Fibroblast of gingiva (primary cell): Measurements from ENCODE around the gene MUC5B.
"Not testable (repeated sequence)": the region's sequence is repeated elsewhere in the genome, so short reads cannot be mapped to it uniquely, and the experiment has no call there.

Experiments used
- DNase-seq: peaks from one replicate; pipeline ENCODE4 v3.0.0-alpha.2; 2011; ENCODE audit warnings: low read depth

MUC5B gene

DNA sequence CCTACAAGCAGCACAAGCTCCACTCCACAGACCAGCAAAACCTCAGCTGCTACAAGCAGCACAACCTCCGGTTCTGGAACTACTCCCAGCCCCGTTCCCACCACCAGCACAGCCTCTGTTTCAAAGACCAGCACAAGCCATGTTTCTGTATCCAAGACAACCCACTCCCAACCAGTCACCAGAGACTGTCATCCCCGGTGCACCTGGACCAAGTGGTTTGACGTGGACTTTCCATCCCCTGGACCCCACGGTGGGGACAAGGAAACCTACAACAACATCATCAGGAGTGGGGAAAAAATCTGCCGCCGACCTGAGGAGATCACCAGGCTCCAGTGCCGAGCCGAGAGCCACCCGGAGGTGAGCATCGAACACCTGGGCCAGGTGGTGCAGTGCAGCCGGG is 33.0 kb upstream of the MUC5B start:
- DNase-seq, result not testable (repeated sequence)

DNA sequence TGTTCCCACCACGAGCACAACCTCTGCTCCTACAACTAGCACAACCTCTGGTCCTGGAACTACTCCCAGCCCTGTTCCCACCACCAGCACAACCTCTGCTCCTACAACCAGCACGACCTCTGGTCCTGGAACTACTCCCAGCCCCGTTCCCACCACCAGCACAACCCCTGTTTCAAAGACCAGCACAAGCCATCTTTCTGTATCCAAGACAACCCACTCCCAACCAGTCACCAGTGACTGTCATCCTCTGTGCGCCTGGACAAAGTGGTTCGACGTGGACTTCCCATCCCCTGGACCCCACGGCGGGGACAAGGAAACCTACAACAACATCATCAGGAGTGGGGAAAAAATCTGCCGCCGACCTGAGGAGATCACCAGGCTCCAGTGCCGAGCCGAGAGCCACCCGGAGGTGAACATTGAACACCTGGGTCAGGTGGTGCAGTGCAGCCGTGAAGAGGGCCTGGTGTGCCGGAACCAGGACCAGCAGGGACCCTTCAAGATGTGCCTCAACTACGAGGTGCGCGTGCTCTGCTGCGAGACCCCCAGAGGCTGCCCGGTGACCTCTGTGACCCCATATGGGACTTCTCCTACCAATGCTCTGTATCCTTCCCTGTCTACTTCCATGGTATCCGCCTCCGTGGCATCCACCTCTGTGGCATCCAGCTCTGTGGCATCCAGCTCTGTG is 30.9 kb upstream of the MUC5B start:
- DNase-seq, result not testable (repeated sequence)

DNA sequence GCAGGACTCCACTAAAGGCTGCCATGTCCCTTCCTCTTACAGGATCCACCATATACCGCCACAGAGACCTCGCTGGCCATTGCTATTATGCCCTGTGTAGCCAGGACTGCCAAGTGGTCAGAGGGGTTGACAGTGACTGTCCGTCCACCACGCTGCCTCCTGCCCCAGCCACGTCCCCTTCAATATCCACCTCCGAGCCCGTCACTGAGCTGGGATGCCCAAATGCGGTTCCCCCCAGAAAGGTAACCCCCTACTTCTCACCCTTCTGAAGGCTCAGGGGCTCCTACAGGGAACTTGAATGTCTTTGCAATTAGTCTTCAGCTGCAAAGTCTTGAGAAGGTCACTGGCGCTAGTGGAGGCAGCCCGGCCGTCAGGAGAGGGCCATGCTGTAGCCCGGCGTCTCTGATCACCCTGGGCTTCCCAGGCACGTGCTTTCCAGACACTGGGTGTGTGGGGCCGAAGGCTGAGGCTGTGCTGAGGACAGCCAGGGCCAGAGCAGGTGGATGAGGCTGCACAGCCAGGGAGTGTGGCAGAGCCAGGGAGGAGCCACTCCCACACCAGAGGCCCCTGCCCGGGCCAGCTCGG is 30.0 kb upstream of the MUC5B start:
- no peak for DNase-seq

DNA sequence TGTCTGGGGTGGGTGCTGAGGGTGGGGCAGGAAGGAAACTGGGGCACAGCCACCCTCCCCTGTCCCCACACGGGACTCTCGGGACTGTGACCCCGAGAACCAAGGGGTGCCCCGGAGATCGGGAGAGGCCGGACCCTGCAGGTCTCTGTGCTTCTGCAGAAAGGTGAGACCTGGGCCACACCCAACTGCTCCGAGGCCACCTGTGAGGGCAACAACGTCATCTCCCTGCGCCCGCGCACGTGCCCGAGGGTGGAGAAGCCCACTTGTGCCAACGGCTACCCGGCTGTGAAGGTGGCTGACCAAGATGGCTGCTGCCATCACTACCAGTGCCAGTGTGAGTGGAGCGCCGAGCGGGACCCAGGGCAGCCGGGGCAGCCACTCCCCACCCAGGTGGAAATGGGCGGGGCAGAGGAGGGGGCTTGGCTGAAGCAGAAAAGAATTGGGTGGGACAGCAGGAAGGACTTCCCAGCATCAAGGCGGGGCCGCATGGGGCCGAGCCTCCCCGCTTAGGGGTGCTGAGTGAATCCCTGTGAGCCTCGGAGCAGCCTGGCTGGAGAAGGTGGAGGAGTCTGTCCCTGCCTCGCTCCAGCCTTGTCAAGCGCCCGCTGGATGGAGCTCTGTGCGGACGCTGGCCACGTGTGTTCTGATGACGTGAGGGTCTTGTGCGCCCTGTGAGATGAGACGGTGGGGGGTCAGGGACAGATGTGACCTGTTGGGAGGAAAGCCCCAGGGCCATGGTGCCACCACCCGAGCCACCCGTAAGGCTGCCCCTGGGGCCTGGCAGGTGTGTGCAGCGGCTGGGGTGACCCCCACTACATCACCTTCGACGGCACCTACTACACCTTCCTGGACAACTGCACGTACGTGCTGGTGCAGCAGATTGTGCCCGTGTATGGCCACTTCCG is 29.3 kb upstream of the MUC5B start:
- no peak for DNase-seq

DNA sequence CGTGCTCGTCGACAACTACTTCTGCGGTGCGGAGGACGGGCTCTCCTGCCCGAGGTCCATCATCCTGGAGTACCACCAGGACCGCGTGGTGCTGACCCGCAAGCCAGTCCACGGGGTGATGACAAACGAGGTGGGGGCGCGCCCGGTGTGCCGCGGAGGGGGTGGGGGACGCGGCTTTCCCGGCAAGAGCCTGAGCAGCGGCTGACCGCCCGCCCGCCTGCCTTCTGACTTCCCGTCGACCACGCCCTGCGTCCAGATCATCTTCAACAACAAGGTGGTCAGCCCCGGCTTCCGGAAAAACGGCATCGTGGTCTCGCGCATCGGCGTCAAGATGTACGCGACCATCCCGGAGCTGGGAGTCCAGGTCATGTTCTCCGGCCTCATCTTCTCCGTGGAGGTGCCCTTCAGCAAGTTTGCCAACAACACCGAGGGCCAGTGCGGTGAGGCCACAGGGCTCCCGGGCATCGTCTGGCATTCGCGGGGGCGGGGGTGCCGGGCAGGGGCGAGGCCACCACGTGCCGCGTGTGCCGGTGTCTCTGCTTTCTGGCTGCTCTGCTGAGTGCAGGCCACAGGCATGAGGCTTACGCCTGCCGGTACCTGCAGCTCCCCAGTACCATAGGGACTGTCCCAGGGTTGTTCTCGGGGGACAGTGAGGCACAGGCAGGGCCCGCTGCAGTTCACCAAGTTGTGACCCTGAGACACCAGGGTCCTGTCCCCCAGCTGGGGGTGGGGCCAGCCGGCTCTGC is 28.5 kb upstream of the MUC5B start:
- DNase-seq, result no peak

DNA sequence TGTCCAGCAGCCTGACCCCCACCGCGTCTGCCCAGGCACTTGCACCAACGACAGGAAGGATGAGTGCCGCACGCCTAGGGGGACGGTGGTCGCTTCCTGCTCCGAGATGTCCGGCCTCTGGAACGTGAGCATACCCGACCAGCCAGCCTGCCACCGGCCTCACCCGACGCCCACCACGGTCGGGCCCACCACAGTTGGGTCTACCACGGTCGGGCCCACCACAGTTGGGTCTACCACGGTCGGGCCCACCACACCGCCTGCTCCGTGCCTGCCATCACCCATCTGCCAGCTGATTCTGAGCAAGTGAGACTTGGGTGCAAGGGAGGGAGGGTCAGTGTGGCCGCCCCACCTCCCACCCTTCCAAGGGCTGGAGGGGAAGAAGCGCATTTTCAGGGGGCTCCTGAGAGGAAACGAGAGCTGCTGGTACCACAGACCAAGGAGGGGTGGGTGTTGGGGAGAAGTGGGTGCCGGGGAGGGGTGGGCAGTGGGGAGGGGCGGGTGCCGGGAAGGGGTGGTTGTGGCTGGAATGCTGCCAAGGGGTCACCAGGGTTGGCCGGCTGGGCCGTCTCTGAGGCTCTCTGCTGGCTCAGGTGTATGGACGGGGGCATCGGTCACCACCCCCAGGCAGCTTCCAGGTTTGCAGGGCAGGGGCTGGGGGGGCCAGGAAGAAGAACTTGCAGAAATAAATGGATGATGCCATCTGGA is 27.7 kb upstream of the MUC5B start:
- no peak for DNase-seq

DNA sequence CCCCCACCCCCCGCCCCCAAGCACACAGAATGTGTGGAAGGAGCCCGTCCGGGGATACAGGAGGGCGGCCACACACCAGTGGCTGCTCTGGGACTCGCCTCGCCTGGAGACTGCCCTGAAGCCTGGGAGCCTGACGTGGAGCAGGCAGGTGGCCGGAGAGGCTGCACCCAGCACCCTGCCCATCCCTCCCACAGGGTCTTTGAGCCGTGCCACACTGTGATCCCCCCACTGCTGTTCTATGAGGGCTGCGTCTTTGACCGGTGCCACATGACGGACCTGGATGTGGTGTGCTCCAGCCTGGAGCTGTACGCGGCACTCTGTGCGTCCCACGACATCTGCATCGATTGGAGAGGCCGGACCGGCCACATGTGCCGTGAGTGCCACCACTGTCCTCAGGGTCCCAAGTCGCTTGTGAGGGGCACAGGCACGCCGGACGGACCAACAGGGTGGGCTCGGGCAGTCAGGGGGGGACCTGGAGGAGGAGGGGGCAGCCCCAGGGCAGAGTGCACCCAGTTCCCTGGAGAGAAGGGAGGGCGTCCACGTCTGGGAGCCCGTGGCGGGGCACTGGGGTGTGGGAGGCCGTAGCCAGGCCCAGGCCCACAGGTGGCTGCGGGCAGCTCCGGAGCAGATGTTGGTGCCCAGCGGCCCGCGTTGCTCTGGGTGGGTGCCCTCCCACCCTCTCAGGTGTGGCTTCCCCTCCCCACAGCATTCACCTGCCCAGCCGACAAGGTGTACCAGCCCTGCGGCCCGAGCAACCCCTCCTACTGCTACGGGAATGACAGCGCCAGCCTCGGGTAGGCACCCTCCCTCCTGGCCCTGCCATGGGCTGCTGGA is 27.0 kb upstream of the MUC5B start:
- DNase-seq, result no peak

DNA sequence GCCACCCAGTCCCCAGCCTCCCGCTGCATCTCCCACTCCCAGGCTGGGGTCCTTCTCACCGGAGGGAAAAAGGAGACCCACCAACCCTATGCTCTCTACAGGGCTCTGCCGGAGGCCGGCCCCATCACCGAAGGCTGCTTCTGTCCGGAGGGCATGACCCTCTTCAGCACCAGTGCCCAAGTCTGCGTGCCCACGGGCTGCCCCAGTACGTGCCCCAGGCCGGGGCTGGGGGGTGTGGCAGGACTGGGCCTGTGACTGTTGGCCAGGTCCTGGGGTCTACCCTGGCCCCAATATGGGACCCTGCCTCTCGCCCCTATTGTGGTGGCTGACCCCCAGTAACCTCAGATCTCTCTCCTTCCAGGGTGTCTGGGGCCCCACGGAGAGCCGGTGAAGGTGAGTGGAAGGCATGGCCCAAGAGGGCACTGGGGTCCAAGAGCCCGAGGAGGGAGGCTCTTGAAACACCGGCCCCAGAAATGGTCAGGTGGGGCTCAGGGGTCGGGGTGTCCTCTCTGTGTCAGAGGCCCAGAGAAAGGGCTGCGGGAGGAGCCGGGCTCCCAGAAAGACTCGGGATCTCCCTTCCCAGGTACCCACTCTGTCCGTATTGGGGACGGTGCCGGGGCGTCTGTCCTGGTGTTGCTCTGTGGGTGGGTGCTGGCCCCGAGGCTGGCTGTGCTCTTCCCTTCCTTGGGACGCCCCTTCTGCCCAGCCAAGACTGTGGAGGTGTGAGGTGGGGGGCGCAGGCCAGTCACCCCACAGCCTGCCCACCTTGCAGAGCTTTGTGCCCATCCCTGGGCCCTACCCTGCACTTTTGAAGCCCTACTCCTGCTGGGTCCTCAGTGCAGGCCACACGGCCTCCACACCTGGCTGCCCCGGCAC is 26.1 kb upstream of the MUC5B start:
- no peak for DNase-seq

DNA sequence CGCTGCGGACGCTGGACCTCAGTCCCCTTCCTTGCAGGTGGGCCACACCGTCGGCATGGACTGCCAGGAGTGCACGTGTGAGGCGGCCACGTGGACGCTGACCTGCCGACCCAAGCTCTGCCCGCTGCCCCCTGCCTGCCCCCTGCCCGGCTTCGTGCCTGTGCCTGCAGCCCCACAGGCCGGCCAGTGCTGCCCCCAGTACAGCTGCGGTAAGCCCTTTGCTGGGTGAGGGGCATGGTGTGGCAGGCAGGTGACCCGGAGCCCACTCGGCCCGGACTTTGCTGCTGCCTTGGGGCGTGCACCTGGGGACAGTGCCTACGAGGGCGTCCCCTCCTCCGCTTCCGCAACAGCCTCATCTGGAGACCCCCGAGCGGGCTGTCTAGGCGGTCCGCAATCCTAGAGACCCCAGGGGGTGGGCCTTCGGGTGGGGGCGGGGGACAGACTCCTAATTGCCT is 25.4 kb upstream of the MUC5B start:
- DNase-seq, result no peak

DNA sequence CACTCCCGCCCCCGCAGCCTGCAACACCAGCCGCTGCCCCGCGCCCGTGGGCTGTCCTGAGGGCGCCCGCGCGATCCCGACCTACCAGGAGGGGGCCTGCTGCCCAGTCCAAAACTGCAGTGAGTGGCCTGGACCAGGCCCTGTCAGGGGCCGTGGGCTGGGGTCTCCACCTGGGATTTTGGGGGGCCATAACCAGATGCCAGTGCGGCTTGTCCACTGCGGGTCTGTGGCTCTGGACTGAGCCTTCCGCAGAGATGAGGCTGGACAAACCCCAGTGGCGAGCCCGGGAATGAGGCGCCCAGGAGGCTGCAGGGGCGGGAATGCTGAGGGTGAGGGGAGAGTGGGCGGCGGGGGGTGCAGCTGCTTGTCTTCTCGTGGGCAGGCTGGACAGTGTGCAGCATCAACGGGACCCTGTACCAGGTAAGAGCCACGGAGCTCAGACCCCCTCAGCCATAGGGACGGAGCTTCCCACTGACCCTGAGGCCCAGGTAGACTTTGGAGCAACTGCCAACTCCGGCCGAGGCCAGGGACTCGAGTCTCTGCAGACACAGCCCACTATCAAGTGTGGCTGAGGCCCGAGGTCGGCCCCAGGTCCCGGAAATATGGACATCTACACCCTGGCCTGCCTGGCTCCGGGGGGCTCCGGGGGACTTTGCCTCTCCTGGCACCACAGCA is 24.8 kb upstream of the MUC5B start:
- no peak for DNase-seq

DNA sequence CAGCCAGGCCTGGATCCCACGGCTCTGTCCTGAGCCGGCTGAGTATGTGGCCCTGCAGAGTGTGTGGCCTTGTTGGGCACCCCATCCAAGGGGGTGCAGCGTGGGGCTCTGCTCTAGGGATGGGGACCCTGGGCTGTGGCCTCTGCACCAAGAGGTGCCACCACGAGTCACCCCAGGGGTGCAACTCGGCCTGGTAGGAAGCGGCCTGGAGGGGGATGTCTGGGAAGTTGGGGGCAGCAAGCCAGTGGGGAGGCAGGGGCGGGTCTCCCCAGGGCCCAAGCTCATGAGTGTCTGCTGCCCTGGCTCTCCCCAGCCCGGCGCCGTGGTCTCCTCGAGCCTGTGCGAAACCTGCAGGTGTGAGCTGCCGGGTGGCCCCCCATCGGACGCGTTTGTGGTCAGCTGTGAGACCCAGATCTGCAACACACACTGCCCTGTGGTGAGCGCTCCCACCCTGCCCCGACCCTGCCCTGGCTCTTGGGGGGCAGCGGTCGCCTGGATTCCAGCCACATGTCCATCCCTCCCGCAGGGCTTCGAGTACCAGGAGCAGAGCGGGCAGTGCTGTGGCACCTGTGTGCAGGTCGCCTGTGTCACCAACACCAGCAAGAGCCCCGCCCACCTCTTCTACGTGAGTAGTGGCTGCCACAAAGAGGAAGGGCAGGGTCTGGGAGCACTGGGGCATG is 24.2 kb upstream of the MUC5B start:
- DNase-seq, result no peak

DNA sequence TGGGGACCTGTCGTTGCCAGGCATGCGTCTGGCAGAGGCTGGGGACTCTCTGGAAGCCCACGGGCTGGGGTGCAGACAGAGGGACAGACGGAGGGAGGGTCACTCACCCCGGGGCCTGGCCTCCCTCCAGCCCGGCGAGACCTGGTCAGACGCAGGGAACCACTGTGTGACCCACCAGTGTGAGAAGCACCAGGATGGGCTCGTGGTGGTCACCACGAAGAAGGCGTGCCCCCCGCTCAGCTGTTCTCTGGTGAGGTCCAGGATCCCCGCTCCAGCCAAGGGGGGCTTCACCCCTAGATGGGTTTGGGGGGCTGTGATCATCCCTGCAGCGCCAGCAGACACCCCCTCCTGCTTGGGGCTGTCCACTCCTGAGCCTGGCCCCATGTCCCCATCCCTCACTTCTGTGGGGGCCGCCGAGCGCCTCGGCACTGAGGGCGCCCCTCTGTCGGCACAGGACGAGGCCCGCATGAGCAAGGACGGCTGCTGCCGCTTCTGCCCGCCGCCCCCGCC is 23.6 kb upstream of the MUC5B start:
- no peak for DNase-seq

DNA sequence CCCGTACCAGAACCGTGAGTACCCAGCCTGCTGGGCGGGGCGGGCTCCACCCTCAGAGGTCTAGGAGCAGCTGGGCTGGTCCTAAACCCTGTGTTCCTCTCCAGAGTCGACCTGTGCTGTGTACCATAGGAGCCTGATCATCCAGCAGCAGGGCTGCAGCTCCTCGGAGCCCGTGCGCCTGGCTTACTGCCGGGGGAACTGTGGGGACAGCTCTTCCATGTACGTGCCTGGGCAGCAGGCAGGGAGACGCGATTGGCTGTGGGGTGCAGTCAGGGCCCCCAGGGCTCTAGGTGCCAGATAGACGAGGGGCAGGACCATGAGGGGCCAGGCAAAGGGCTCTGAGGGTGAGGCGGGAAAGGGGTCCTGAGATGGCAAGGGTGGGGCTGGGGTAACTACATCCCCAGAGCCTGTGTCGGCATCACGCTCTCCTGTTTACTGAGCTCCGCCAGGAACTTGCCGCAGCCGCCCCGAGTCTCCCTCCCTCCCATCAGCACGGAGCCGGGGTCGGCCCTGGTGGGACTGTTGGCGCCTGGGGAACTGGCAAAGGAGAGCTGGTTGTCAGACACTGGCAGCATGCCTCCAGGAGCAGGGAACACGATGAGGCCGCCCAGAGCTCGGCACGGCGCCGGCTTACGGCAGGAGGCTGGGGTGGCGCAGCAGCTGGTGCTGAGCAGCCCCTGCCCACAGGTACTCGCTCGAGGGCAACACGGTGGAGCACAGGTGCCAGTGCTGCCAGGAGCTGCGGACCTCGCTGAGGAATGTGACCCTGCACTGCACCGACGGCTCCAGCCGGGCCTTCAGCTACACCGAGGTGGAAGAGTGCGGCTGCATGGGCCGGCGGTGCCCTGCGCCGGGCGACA is 22.9 kb upstream of the MUC5B start:
- no peak for DNase-seq

DNA sequence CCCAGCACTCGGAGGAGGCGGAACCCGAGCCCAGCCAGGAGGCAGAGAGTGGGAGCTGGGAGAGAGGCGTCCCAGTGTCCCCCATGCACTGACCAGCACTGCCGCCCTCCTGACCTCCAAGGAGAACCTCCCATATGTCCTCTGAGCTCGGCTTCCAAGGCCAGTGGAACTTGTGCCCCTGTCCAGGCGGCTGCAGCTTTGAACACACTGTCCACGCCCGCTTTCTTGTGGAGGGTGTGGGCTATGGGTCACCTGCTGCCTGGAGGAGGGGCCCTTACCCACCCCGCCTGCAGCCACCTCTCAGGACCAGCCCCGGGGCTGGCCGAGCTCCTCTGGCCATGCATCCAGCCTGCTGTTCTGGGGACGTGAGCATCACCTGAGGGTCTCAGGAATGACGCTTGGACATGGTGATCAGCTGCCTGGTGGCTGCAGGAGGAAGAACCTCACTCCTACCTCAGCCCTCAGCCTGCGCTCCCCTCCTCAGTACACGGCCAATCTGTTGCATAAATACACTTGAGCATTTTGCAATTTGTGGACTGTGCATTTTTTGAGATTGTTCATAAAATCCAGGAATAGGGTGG is 22.2 kb upstream of the MUC5B start:
- no peak for DNase-seq

DNA sequence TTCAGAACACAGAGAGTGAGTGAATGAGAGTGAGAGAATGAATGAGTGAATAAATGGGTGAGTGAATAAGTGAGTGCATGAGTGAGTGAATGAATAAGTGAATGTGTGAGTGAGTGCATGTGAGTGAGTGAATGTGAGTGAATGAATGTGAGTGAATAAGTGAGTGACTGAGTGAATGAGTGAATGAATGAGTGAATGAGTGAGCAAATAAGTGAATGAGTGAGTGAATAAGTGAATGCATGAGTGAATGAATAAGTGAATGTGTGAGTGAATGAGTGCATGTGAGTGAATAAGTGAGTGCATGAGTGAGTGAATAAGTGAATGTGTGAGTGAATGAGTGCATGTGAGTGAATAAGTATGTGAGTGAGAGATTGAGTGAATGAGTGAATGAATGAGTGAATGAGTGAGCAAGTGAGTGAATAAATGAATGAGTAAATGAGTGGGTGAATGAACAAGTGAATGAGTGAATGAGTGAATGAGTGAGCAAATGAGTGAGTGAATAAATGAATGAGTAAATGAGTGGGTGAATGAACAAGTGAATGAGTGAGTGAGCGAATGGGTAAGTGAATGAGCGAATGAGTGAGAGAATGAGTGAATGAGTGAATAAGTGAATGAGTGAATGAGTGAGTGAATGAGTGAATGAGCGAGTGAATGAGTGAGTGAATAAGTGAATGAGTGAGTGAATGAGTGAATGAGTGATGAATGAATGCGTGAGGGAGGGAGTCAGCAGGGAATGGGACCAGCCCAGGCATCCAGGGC is 21.3 kb upstream of the MUC5B start:
- no peak for DNase-seq

DNA sequence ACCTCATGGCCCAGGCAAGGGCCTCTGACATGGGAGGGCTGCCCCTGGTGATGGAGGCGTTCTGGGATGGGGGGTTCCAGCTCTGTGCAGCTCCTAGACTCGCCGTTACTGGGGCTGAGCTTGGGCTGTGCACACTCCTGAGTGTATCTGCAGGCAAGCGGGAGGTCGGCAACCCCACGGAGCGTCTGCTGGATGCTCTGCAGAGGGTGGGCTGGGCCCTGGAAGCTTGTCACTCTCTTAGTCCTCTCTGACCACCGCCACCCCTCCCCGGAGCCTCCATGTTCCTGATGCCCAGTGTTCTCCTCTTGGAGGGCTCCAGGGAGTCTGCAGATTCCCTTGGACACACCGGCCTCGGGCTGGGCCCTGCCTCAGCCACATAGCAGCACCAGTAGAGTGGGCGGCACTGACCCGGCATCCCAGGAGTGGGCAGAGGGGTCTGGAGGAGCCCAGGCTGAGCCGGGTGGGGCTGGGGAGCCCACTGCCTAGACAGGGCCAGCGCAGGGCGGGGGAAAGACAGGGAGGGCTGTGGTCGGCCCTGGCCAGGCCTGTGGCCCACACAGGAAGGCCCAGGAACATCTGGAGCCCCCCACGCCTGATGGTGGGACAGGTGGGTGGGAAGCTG is 20.6 kb upstream of the MUC5B start:
- DNase-seq, result no peak
